Ovary (tissue), 3 donors: ENCODE data around the gene RBM47.

Experiments
- EP300 ChIP-seq: sonication (generic); formaldehyde crosslinking; IDR thresholded peaks from one replicate; pipeline ENCODE4 v1.6.1; 2017; ENCODE audit warnings: antibody characterized with exemption
- POLR2A ChIP-seq: fragments of 450-650 bp; IDR thresholded peaks from one replicate; pipeline ENCODE4 v1.6.1; 2017; ENCODE audit warnings: antibody characterized with exemption, mild to moderate bottlenecking, moderate library complexity
- TF ChIP-seq, protein P1 (sequence below), 3 donors: fragments of 450-650 bp in 2 of 3; fragments of 200-600 bp in 1 of 3; IDR thresholded peaks; one replicate each; pipeline versions ENCODE4 v1.5.1 to v1.8.0; 2016 to 2022; ENCODE audit warnings: antibody characterized with exemption in 3 of 3, mild to moderate bottlenecking in 1 of 3
- donor health status: DM: no; HTN: no; CAD: no.

DNA sequence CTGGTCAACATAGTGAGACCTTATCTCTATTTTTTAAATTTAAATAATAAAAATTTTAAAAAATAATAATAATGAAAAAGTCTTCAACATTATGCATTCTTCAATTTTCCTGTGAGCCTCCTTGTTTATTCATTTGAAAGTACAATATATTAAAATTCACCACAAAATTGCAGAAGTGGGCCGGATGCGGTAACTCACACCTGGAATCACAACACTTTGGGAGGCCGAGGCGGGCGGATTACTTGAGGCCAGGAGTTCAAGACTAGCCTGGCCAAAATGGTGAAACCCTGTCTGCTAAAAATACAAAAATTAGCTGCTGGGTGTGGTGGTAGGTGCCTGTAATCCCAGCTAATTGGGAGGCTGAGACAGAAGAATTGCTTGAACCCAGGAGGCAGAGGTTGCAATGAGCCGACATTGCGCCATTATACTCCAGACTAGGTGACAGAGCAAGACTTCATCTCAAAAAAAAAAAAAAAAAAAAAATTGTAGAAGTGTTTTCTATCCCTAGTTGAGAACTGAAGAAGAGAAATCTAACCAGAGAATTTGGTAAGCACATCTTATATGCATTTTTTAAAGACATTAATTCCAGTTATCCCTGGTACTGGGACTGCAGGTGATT is 56.9 kb downstream of the RBM47 start:
- TF ChIP-seq, protein P1, sequence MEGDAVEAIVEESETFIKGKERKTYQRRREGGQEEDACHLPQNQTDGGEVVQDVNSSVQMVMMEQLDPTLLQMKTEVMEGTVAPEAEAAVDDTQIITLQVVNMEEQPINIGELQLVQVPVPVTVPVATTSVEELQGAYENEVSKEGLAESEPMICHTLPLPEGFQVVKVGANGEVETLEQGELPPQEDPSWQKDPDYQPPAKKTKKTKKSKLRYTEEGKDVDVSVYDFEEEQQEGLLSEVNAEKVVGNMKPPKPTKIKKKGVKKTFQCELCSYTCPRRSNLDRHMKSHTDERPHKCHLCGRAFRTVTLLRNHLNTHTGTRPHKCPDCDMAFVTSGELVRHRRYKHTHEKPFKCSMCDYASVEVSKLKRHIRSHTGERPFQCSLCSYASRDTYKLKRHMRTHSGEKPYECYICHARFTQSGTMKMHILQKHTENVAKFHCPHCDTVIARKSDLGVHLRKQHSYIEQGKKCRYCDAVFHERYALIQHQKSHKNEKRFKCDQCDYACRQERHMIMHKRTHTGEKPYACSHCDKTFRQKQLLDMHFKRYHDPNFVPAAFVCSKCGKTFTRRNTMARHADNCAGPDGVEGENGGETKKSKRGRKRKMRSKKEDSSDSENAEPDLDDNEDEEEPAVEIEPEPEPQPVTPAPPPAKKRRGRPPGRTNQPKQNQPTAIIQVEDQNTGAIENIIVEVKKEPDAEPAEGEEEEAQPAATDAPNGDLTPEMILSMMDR (IDR thresholded peaks at IDR 0.05) = no peak
- TF ChIP-seq EP300 (no peak), POLR2A (no peak)
